H1 (cell line): Measurements from ENCODE around the gene PC. TPM values are rescaled to one million over a fixed set of nuclear protein-coding genes. Genes with fewer than 3 reads are reported as not detected.

Experiments
- RNF2 ChIP-seq: fragments of 200-900, 300-1000 bp; sonication (generic); IDR thresholded peaks from 2 replicates; pipeline ENCODE4 v1.7.1; 2016; ENCODE audit warnings: borderline replicate concordance, low read depth, mild to moderate bottlenecking, antibody characterized with exemption, low read length; ENCODE audit not compliant: poor library complexity, severe bottlenecking; ENCODE audit errors: missing control alignments
- polyA plus RNA-seq, 7 experiments: library from polyadenylated mRNA; depleted of rRNA in 3 of 7; stranded (reverse) in 5 of 7; unstranded in 2 of 7; fragments of >200 nt in 5 of 7; fragments of 200-250 nt in 2 of 7; gene quantifications; 1 replicate in 5 of 7; 2 replicates in 1 of 7; 4 replicates in 1 of 7; pipeline versions ENCODE4 v1.2.1 to v1.2.3, GENCODE V29; 2011 to 2013; ENCODE audit warnings: missing spikeins in 2 of 7, mixed read lengths in 2 of 7
- total RNA-seq: library from RNA; stranded (reverse); fragmentation: NEBNext Ultra II Directional; extraction: Animal tissue kit (Norgen Biotek cat#: 25700); gene quantifications from 2 replicates; pipeline ENCODE4 v1.2.1, GENCODE V29; 2021

PC gene
- total and polyA plus RNA-seq, 2 of the 8 experiments (the other 6 are each of a cell fraction or from before 2014, with no cell fraction given), result 11.5 to 27.5 TPM

DNA sequence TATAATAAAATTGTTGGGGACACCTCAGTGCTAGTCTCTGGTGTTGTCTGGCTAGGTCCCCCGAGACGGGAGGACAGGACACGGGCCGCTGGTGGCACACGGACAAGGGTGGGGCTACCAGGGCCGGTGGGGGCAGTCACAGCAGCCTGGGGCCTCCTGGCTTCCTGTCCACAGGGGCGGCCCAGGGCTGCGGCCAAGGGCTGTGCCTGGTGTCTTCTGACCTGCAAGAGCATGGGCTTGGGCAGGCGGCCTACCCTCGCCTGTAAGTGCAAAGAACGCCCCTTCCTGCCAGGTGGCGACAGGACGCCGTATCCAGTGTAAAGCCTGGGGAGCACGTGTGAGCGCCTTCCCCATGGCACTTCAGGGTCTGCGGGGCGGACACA lies 97.7 kb downstream of the PC start (continued):
- no peak for TF ChIP-seq RNF2
